DND-41 (cell line): ENCODE results near the gene BFSP2.

Experiments
- ATAC-seq: fragments of 200-7000 bp; cut with Tn5 transposase; 3 replicates; pipeline ENCODE4 v1.9.1; 2021; ENCODE audit warnings: low read depth; ENCODE audit not compliant: insufficient read depth
- DNase-seq: peaks from one replicate; pipeline ENCODE4 v3.0.0-alpha.2; 2020
- H2AFZ ChIP-seq: 2 replicates; pipeline ENCODE4 v1.6.0; 2012; ENCODE audit warnings: low read depth, low read length
- H3K27ac ChIP-seq: 2 replicates; pipeline ENCODE4 v1.5.1; 2012; ENCODE audit warnings: low read length, inconsistent platforms
- H3K27me3 ChIP-seq: fragments of 200-600 bp; sonication (generic); 2 replicates; pipeline ENCODE4 v1.6.0; 2012; ENCODE audit warnings: low read length, mild to moderate bottlenecking, inconsistent platforms; ENCODE audit not compliant: insufficient read depth, poor library complexity
- H3K36me3 ChIP-seq: 2 replicates; pipeline ENCODE4 v1.5.1; 2012; ENCODE audit warnings: low read length, inconsistent platforms; ENCODE audit not compliant: insufficient read depth
- H3K4me1 ChIP-seq: 2 replicates; pipeline ENCODE4 v1.5.1; 2012; ENCODE audit warnings: mild to moderate bottlenecking, low read length; ENCODE audit not compliant: insufficient read depth
- H3K4me2 ChIP-seq: 2 replicates; pipeline ENCODE4 v1.6.0; 2012; ENCODE audit warnings: mild to moderate bottlenecking, moderate library complexity, low read length, inconsistent platforms; ENCODE audit not compliant: insufficient read depth
- H3K4me3 ChIP-seq, 2 experiments: fragments of 200-600 bp in 1 of 2; shearing (Covaris generic) in 1 of 2; 2 replicates each; pipeline ENCODE4 v1.5.1; 2012 to 2016; ENCODE audit warnings: inconsistent platforms in 2 of 2, low read length in 2 of 2, mild to moderate bottlenecking in 2 of 2, low read depth in 1 of 2, moderate library complexity in 1 of 2
- H3K79me2 ChIP-seq: 2 replicates; pipeline ENCODE4 v1.6.0; 2012; ENCODE audit warnings: low read length, inconsistent platforms; ENCODE audit not compliant: insufficient read depth
- H3K9ac ChIP-seq: 2 replicates; pipeline ENCODE4 v1.6.0; 2012; ENCODE audit warnings: low read depth, mild to moderate bottlenecking, inconsistent platforms, low read length, moderate library complexity
- H3K9me3 ChIP-seq: 2 replicates; pipeline ENCODE4 v1.5.1; 2012; ENCODE audit warnings: low read length, moderate library complexity, mild to moderate bottlenecking, inconsistent platforms; ENCODE audit not compliant: insufficient read depth, severe bottlenecking
- H4K20me1 ChIP-seq: 2 replicates; pipeline ENCODE4 v1.6.0; 2012; ENCODE audit warnings: low read length; ENCODE audit not compliant: insufficient read depth
- CTCF ChIP-seq: IDR thresholded peaks from 2 replicates; pipeline ENCODE4 v1.5.1; 2012; ENCODE audit warnings: borderline replicate concordance, low read length, moderate library complexity, mild to moderate bottlenecking; ENCODE audit not compliant: poor library complexity, severe bottlenecking; ENCODE audit errors: extremely low read depth
- EZH2 ChIP-seq: IDR thresholded peaks from 3 replicates; pipeline ENCODE4 v1.6.1; 2012; ENCODE audit warnings: borderline replicate concordance, low read depth, mild to moderate bottlenecking, moderate library complexity, low read length, inconsistent platforms; ENCODE audit not compliant: severe bottlenecking

BFSP2 gene

DNA sequence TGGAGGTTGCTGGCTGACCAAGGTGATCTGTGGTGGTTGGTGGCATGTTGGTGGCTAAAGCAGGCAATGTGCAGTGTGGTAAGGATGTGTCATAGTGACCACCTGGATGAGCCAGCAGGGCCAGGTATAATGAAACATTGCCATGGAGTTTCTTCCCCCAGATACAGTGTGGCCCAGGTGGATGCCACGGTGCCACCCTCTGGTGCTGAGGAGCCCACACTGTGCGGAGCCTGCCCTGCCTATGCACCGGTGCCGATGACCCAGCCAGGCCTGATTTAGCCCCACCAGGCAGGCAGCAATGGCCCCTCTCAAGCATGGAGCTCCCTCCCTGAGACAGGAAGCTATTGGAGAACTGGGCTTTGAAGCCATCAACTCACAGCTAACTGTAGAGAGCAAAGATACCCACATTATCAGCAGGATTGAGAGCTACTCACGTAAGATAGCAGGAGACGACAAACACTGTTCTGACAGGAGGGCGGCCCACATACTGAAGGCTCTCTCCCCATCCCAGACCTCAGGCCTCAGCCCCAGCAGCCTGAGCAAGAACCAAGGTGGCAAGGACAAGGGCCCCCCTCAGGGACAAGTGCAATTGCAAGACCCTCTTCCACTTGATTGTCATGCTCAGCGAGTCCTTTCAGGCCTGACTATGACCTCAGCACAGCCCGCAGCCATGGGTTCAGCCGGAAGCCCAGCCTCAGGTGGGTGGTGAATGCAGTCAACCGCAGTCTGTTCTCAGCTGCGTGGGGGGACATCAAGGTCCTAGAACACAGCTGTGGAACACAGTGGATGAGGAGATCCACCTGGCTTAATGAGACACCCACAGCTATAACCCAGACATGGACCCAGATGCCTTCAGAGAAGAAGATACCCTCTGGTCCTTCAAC is 90.9 kb downstream of the BFSP2 start:
- no peak overlapping the region for H3K4me2 ChIP-seq
- peaks cover 14% of the 10 kb centered on the region for H3K9me3 ChIP-seq
- no peaks in the 10 kb centered on the region for H3K4me1 ChIP-seq
- no peaks in the 10 kb centered on the region for H4K20me1 ChIP-seq
- no peak overlapping the region for H2AFZ ChIP-seq
- no peak overlapping the region for H3K27ac ChIP-seq
- TF ChIP-seq EZH2 (no peak), CTCF (no peak)
- no peaks in the 10 kb centered on the region for H3K27me3 ChIP-seq
- ATAC-seq, result no peak
- H3K4me3 ChIP-seq, result no peak overlapping the region
- H3K36me3 ChIP-seq, result no peaks in the 10 kb centered on the region
- H3K9ac ChIP-seq, result no peak overlapping the region
- no peak for DNase-seq
- no peaks in the 10 kb centered on the region for H3K79me2 ChIP-seq

DNA sequence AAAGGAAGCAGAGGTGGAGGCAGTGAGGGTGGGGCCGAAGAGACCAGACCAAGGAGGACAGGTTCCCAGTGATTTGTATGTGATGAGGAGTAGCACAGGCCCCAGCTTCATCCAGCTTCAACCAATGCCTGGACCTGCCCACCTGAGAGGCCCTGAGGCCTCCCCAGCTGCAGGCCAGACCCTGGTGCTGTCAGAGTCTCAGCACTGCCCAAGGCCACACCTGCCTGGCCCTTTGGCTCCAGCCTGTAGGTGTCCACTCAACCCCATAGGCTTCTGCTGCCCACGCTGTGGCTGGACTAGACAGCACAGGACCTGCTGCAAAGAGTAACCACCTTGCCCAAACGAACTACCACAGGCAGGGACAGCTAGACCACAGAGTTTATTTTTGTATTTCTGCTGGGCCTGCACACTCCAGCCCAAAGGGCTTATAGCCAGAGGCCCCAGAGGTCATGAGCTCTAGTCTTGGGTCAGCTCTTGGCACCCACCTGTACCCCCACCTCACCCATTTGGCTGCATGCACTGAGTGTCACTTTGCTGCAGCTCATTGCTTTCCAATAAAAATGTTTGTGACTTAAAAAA is 91.7 kb downstream of the BFSP2 start:
- Histone ChIP-seq H3K9me3 (peaks cover 9% of the 10 kb centered on the region), H3K4me1 (no peaks in the 10 kb centered on the region), H3K27ac (no peak overlapping the region), H3K79me2 (no peaks in the 10 kb centered on the region), H3K9ac (no peak overlapping the region), H3K27me3 (no peaks in the 10 kb centered on the region), H2AFZ (no peak overlapping the region), H3K4me3 (no peak overlapping the region), H3K36me3 (no peaks in the 10 kb centered on the region), H3K4me2 (no peak overlapping the region), H4K20me1 (no peaks in the 10 kb centered on the region)
- ATAC-seq, result no peak
- TF ChIP-seq CTCF (no peak), EZH2 (no peak)
- DNase-seq, result no peak

GRCh38 chr3:133492159-133492741 is 92.4 kb downstream of the BFSP2 start:
- no peak for DNase-seq
- Histone ChIP-seq H3K27ac (no peak overlapping the region), H3K4me3 (no peak overlapping the region), H3K4me1 (no peaks in the 10 kb centered on the region), H3K27me3 (no peaks in the 10 kb centered on the region), H4K20me1 (no peaks in the 10 kb centered on the region), H3K9me3 (peaks cover 2% of the 10 kb centered on the region), H3K36me3 (no peaks in the 10 kb centered on the region), H2AFZ (no peak overlapping the region), H3K9ac (no peak overlapping the region), H3K4me2 (no peak overlapping the region), H3K79me2 (no peaks in the 10 kb centered on the region)
- TF ChIP-seq CTCF (no peak), EZH2 (no peak)
- no peak for ATAC-seq
